NCI-H2227 treated with DMSO at 0.1 percent for 48 hours (cell line): Measurements from ENCODE around the gene RALGPS2.
"Not testable (repeated sequence)": the region's sequence is repeated elsewhere in the genome, so short reads cannot be mapped to it uniquely, and the experiment has no call there.

Experiments
- DNase-seq: peaks from one replicate; lab custom pipeline; 2025; lab: John Stamatoyannopoulos, UW

The RALGPS2 gene

GRCh38 chr1:178944729-178945128 lies 219.7 kb downstream of the RALGPS2 start:
- DNase-seq, result no peak

- DNase-seq, result no peak
Observed at GRCh38 chr1:178945763-178946266, 220.8 kb downstream of the RALGPS2 start.

- no peak for DNase-seq
Observed at GRCh38 chr1:178946416-178946815, 221.4 kb downstream of the RALGPS2 start.

- no peak for DNase-seq
Observed at GRCh38 chr1:178946855-178947676, 222.0 kb downstream of the RALGPS2 start.

GRCh38 chr1:178947677-178947981 lies 222.6 kb downstream of the RALGPS2 start:
- no peak for DNase-seq

GRCh38 chr1:178948676-178949075 lies 223.6 kb downstream of the RALGPS2 start:
- DNase-seq, result no peak

- DNase-seq, result not testable (repeated sequence)
Observed at GRCh38 chr1:178949866-178950265, 224.8 kb downstream of the RALGPS2 start.

- no peak for DNase-seq
Observed at GRCh38 chr1:178951600-178951999, 226.6 kb downstream of the RALGPS2 start.

- DNase-seq, result no peak
Observed at GRCh38 chr1:178953034-178953433, 228.0 kb downstream of the RALGPS2 start.

- no peak for DNase-seq
Observed at GRCh38 chr1:178953538-178954324, 228.7 kb downstream of the RALGPS2 start.

GRCh38 chr1:178954325-178954690 lies 229.3 kb downstream of the RALGPS2 start:
- no peak for DNase-seq

GRCh38 chr1:178954937-178955336 lies 229.9 kb downstream of the RALGPS2 start:
- DNase-seq, result no peak

GRCh38 chr1:178955391-178955954 lies 230.4 kb downstream of the RALGPS2 start:
- DNase-seq, result no peak

- no peak for DNase-seq
Observed at GRCh38 chr1:178958491-178958890, 233.4 kb downstream of the RALGPS2 start.

GRCh38 chr1:178959543-178960460 lies 234.8 kb downstream of the RALGPS2 start:
- no peak for DNase-seq

GRCh38 chr1:178960482-178961240 lies 235.6 kb downstream of the RALGPS2 start:
- DNase-seq, result no peak

- no peak for DNase-seq
Observed at GRCh38 chr1:178961331-178961730, 236.3 kb downstream of the RALGPS2 start.

- DNase-seq, result no peak
Observed at GRCh38 chr1:178961868-178962267, 236.8 kb downstream of the RALGPS2 start.

- DNase-seq, result no peak
Observed at GRCh38 chr1:178962853-178963711, 238.0 kb downstream of the RALGPS2 start.
